Melanocyte of skin (primary cell): ENCODE measurements around the gene EFHD1. TPM values are rescaled to one million over a fixed set of nuclear protein-coding genes. Genes with fewer than 3 reads are reported as not detected.

ENCODE experiments used
- small RNA-seq, 2 donors: library from RNA; depleted of rRNA; stranded (forward); fragments of <200 nt; gene quantifications; one replicate each; pipeline ENCODE3, GENCODE V24; 2012
- total RNA-seq, 2 donors: library from RNA; depleted of rRNA; stranded (reverse); fragments of >200 nt; gene quantifications; 2 replicates each; pipeline ENCODE4 v1.2.3, GENCODE V29; 2012

The EFHD1 gene, protein sequence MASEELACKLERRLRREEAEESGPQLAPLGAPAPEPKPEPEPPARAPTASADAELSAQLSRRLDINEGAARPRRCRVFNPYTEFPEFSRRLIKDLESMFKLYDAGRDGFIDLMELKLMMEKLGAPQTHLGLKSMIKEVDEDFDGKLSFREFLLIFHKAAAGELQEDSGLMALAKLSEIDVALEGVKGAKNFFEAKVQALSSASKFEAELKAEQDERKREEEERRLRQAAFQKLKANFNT
- total RNA-seq = under 1 TPM; 0.34 to 0.67 TPM

DNA sequence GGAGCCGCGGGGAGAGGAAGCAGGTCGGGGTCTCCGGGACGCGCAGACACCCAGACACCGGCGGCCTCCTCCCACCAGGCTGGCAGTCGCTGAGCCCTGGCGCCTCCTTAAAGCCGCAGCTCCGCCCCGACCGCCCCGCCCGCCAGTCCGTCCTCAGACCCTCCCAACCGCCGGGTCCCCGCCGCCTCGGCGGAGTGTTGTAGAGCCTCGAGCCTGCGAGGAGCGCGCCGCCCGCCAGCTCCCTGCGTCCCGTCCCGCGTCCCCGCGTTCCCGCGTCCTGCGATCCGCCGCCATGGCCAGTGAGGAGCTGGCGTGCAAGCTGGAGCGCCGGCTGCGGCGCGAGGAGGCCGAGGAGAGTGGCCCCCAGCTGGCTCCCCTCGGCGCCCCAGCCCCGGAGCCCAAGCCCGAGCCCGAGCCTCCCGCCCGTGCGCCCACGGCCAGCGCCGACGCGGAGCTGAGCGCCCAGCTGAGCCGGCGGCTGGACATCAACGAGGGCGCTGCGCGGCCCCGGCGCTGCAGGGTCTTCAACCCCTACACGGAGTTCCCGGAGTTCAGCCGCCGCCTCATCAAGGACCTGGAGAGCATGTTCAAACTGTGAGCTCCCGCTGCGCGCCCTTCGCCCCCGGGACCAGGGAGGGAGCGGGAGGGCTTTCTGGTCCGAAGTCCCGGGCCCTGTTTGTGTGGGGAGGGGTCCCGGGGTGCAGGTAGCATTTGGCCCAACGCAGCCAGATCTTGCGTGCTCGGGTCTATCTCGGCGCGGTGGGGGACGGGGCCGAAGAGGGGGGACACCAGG lies at the start of gene EFHD1:
Gene EFHD1 (plus strand): TSS at position 192 of the 793 bp plus-strand sequence. CDS start 101 bp downstream, at position 293.

DNA sequence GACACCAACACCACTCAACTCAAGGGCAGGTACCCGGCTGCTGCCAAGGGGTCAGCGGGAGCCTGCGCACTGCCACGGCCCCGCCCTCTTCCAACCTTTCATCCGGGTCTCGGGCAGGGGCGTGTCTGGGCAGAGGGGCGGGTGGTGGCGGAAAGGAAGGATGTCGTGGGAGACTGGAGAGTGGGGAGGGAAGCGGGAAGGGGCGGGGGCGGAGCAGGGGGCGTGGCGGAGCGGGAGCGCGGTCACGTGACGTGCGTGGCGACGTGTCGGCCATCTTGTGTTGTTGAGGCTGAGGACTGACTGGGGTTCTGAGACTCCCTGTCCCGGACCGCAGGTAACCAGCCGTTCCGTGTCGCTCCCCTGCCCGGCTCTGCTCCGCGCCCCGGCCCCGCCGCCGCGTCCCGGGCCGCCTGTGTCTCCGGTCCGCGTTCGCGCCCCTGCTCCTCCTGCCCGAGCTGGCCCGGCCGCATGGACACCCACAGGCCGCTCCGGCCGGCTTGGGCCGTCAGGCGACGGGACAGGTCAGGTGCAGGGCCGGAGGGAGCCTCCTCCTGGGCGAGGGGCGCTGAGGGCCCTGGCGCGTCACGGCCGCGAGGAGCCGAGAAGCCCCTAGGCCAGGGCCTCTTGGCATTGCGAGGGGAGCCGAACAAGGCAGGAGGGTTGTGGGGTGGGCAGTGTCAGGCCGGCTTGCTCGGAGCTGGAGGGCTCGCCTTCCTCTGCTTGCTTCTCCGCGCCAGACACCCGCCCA lies 63.8 kb downstream of the EFHD1 start, which contains the start of gene GIGYF2:
Gene GIGYF2 (plus strand): TSS at position 273 of the 748 bp plus-strand sequence. CDS start 37,867 bp downstream, outside the sequence.

Small RNA genes within 50 kb of the gene (small RNA-seq; reads per million reads assigned to genes)
- gene RN7SL359P = 0 to 0.04 reads per million in 2 donors

Other genes with a start within 250 kb of the EFHD1 start
- gene ALPG, start 226.8 kb upstream of the EFHD1 start, total RNA-seq = not detected
- gene ALPI, start 177.5 kb upstream of the EFHD1 start, total RNA-seq = not detected
- not detected for gene ECEL1, start 145.8 kb upstream of the EFHD1 start, total RNA-seq
- gene PRSS56, start 113.2 kb upstream of the EFHD1 start, total RNA-seq = not detected
- gene CHRND, start 107.4 kb upstream of the EFHD1 start, total RNA-seq = not detected
- not detected for gene CHRNG, start 93.9 kb upstream of the EFHD1 start, total RNA-seq
- gene TIGD1, start 83.0 kb upstream of the EFHD1 start, total RNA-seq = 1 to 10 TPM; 6.5 to 7.0 TPM
- gene EIF4E2, start 82.9 kb upstream of the EFHD1 start, total RNA-seq = 10 to 100 TPM; 42.7 to 99.6 TPM
- gene GIGYF2, start 63.7 kb downstream of the EFHD1 start, total RNA-seq = 10 to 100 TPM; 42.3 to 53.6 TPM
- gene KCNJ13, start 143.0 kb downstream of the EFHD1 start, total RNA-seq = 10 to 100 TPM; 11.3 to 78.8 TPM
- gene SNORC, start 236.7 kb downstream of the EFHD1 start, total RNA-seq = 1 to 10 TPM in 1 of 2 donors, under 1 TPM in 1; 0.33 to 2.8 TPM